Neural cell (in vitro differentiated cells): ENCODE data around the gene MYO1D. TPM values are rescaled to one million over a fixed set of nuclear protein-coding genes. Genes with fewer than 3 reads are reported as not detected.

Source experiments
- H2AFZ ChIP-seq: fragments of 200-600, 300-800 bp; sonication (generic), shearing (Covaris generic); 2 replicates; pipeline ENCODE4 v1.6.0; 2014; ENCODE audit warnings: low read depth, mild to moderate bottlenecking, antibody characterized with exemption, low read length, moderate library complexity
- H3F3A ChIP-seq: fragments of 200-600 bp; shearing (Covaris generic); 2 replicates; pipeline ENCODE4 v1.6.1; 2016; ENCODE audit warnings: mild to moderate bottlenecking, moderate library complexity, mixed read lengths, antibody characterized with exemption, low read length; ENCODE audit not compliant: insufficient read depth, poor library complexity, severe bottlenecking
- H3K27ac ChIP-seq: fragments of 200-600, 300-800 bp; sonication (generic), shearing (Covaris generic); 2 replicates; pipeline ENCODE4 v1.5.1; 2014; ENCODE audit warnings: mild to moderate bottlenecking, low read length, moderate library complexity
- H3K27me3 ChIP-seq: fragments of 300-800, 200-600 bp; sonication (generic), shearing (Covaris generic); 2 replicates; pipeline ENCODE4 v1.6.0; 2014; ENCODE audit warnings: mild to moderate bottlenecking, low read depth, low read length, moderate library complexity; ENCODE audit not compliant: insufficient read depth
- H3K36me3 ChIP-seq: fragments of 300-800, 200-600 bp; sonication (generic), shearing (Covaris generic); 2 replicates; pipeline ENCODE4 v1.5.1; 2014; ENCODE audit warnings: mild to moderate bottlenecking, antibody characterized with exemption, low read length, moderate library complexity; ENCODE audit not compliant: insufficient read depth
- H3K4me2 ChIP-seq: fragments of 300-800, 200-600 bp; sonication (generic), shearing (Covaris generic); 2 replicates; pipeline ENCODE4 v1.6.0; 2014; ENCODE audit warnings: mild to moderate bottlenecking, low read length
- H3K4me3 ChIP-seq: fragments of 300-800, 200-600 bp; sonication (generic), shearing (Covaris generic); 2 replicates; pipeline ENCODE4 v1.5.1; 2014; ENCODE audit warnings: mild to moderate bottlenecking, low read length, moderate library complexity
- H3K79me2 ChIP-seq: fragments of 200-600 bp; shearing (Covaris generic); replicated peaks from 2 replicates; pipeline ENCODE4 v1.6.0; 2014; ENCODE audit warnings: mild to moderate bottlenecking, low read length, moderate library complexity; ENCODE audit not compliant: insufficient read depth
- H3K9ac ChIP-seq: fragments of 300-800, 200-600 bp; sonication (generic), shearing (Covaris generic); 2 replicates; pipeline ENCODE4 v1.6.1; 2016; ENCODE audit warnings: mild to moderate bottlenecking, low read length, mixed read lengths
- H3K9me2 ChIP-seq: fragments of 200-600 bp; shearing (Covaris generic); 2 replicates; pipeline ENCODE4 v1.6.1; 2016; ENCODE audit warnings: mild to moderate bottlenecking, low read length, mixed read lengths; ENCODE audit not compliant: insufficient read depth
- H3K9me3 ChIP-seq: fragments of 200-600, 300-800 bp; sonication (generic), shearing (Covaris generic); 2 replicates; pipeline ENCODE4 v1.6.1; 2016; ENCODE audit warnings: mild to moderate bottlenecking, mixed run types, low read length, moderate library complexity, mixed read lengths
- H4K20me1 ChIP-seq: fragments of 200-600 bp; shearing (Covaris generic); 2 replicates; pipeline ENCODE4 v1.6.1; 2016; ENCODE audit warnings: mild to moderate bottlenecking, mixed run types; ENCODE audit not compliant: insufficient read depth
- EP300 ChIP-seq: fragments of 450-650 bp; conservative IDR thresholded peaks from 2 replicates; pipeline ENCODE4 v1.6.1; 2014; ENCODE audit warnings: antibody characterized with exemption, mild to moderate bottlenecking, moderate library complexity; ENCODE audit not compliant: poor library complexity, severe bottlenecking
- EZH2 ChIP-seq: fragments of 200-600, 300-800 bp; shearing (Covaris generic), sonication (generic); IDR thresholded peaks from 2 replicates; pipeline ENCODE4 v1.6.1; 2014; ENCODE audit warnings: antibody characterized with exemption, low read length, borderline replicate concordance, mild to moderate bottlenecking; ENCODE audit not compliant: insufficient read depth, poor library complexity, severe bottlenecking
- MXI1 ChIP-seq: fragments of 450-650 bp; conservative IDR thresholded peaks from 2 replicates; pipeline ENCODE4 v1.6.1; 2014; ENCODE audit warnings: antibody characterized with exemption, mild to moderate bottlenecking; ENCODE audit not compliant: poor library complexity, severe bottlenecking
- POLR2AphosphoS5 ChIP-seq: IDR thresholded peaks from 2 replicates; pipeline ENCODE4 v1.6.1; 2012
- RAD21 ChIP-seq: fragments of 450-650 bp; conservative IDR thresholded peaks from 2 replicates; pipeline ENCODE4 v1.6.1; 2014; ENCODE audit warnings: antibody characterized with exemption, mild to moderate bottlenecking, moderate library complexity
- SMC3 ChIP-seq: fragments of 450-650 bp; conservative IDR thresholded peaks from 2 replicates; pipeline ENCODE4 v1.6.1; 2014; ENCODE audit warnings: antibody characterized with exemption, mild to moderate bottlenecking, moderate library complexity; ENCODE audit not compliant: poor library complexity
- TAF1 ChIP-seq: IDR thresholded peaks from 2 replicates; pipeline ENCODE4 v1.6.1; 2012; ENCODE audit warnings: low read depth
- polyA plus RNA-seq: library from polyadenylated mRNA; depleted of rRNA; stranded (reverse); fragments of >200 nt; gene quantifications from 2 replicates; pipeline ENCODE4 v1.2.3, GENCODE V29; 2014
- TF ChIP-seq, protein P1 (sequence below): IDR thresholded peaks from 2 replicates; pipeline ENCODE4 v1.6.1; 2012; ENCODE audit warnings: borderline replicate concordance
- TF ChIP-seq, protein P2 (sequence below): fragments of 450-650 bp; IDR thresholded peaks from 2 replicates; pipeline ENCODE4 v1.5.1; 2014; ENCODE audit warnings: antibody characterized with exemption, mild to moderate bottlenecking, moderate library complexity; ENCODE audit not compliant: poor library complexity, severe bottlenecking

Gene MYO1D
- polyA plus RNA-seq, 1 donor from 2014 or later, result 10.7 TPM

DNA sequence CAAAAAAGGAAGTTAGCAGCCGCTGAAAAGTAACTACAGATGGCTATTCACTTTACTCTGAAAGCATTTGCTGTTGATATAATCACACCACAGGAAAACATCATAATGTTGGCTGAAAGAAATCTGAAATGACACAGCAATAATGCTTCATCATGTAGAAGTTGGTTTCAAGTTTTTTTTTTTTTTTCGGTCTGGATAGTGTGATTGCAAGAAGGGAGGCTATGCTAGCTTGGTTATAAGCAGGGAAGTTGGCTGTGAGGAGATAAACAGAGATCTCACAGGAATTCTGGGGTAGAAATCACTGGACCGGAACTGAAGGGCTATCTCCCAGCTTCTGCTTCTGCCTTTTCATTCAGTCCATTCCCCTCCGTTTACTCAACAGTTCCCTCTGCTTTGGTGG lies 57.9 kb downstream of the MYO1D start:
- H4K20me1 ChIP-seq, result no peaks in the 10 kb centered on the region
- H3K27ac ChIP-seq, result no peak overlapping the region
- no peaks in the 10 kb centered on the region for H3K9me3 ChIP-seq
- no peaks in the 10 kb centered on the region for H3K79me2 ChIP-seq
- no peaks in the 10 kb centered on the region for H3K9me2 ChIP-seq
- H3K9ac ChIP-seq, result no peak overlapping the region
- H3K4me3 ChIP-seq, result no peak overlapping the region
- no peaks in the 10 kb centered on the region for H3K36me3 ChIP-seq
- H2AFZ ChIP-seq, result no peak overlapping the region
- no peak overlapping the region for H3K4me2 ChIP-seq
- TF ChIP-seq TAF1, result no peak
- TF ChIP-seq EZH2, result no peak
- TF ChIP-seq RAD21, result no peak
- TF ChIP-seq, protein P1, sequence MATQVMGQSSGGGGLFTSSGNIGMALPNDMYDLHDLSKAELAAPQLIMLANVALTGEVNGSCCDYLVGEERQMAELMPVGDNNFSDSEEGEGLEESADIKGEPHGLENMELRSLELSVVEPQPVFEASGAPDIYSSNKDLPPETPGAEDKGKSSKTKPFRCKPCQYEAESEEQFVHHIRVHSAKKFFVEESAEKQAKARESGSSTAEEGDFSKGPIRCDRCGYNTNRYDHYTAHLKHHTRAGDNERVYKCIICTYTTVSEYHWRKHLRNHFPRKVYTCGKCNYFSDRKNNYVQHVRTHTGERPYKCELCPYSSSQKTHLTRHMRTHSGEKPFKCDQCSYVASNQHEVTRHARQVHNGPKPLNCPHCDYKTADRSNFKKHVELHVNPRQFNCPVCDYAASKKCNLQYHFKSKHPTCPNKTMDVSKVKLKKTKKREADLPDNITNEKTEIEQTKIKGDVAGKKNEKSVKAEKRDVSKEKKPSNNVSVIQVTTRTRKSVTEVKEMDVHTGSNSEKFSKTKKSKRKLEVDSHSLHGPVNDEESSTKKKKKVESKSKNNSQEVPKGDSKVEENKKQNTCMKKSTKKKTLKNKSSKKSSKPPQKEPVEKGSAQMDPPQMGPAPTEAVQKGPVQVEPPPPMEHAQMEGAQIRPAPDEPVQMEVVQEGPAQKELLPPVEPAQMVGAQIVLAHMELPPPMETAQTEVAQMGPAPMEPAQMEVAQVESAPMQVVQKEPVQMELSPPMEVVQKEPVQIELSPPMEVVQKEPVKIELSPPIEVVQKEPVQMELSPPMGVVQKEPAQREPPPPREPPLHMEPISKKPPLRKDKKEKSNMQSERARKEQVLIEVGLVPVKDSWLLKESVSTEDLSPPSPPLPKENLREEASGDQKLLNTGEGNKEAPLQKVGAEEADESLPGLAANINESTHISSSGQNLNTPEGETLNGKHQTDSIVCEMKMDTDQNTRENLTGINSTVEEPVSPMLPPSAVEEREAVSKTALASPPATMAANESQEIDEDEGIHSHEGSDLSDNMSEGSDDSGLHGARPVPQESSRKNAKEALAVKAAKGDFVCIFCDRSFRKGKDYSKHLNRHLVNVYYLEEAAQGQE, result no peak
- TF ChIP-seq POLR2AphosphoS5, result no peak
- TF ChIP-seq SMC3, result no peak
- no peak for TF ChIP-seq EP300
- H3K27me3 ChIP-seq, result no peaks in the 10 kb centered on the region
- no peaks in the 10 kb centered on the region for H3F3A ChIP-seq

DNA sequence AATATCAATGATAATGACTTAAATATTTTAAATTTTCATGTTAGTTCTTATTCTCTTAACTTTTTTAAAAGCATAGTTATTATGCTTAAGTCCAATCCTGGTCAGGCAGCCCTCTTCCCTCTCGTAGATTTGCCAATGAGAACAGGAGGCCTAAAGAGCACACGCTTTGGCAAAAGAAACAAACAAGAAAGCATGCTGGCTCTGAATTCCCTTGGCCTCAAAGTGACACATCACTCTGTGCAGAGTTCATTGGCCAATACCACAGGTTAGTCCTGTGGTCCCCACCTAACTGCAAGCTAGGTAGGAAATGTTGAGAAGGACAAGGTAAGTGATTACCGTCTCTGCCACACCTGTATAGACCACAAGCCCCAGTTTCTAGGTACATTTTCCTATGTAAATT lies 61.5 kb downstream of the MYO1D start:
- H3K9me2 ChIP-seq, result no peaks in the 10 kb centered on the region
- no peak overlapping the region for H3K4me2 ChIP-seq
- no peaks in the 10 kb centered on the region for H3K9me3 ChIP-seq
- H3K27me3 ChIP-seq, result no peaks in the 10 kb centered on the region
- no peak overlapping the region for H2AFZ ChIP-seq
- H3K4me3 ChIP-seq, result no peak overlapping the region
- H3K36me3 ChIP-seq, result no peaks in the 10 kb centered on the region
- no peaks in the 10 kb centered on the region for H4K20me1 ChIP-seq
- no peak overlapping the region for H3K9ac ChIP-seq
- no peak overlapping the region for H3K27ac ChIP-seq
- H3F3A ChIP-seq, result no peaks in the 10 kb centered on the region
- no peaks in the 10 kb centered on the region for H3K79me2 ChIP-seq
- TF ChIP-seq TAF1 (no peak), EZH2 (no peak), POLR2AphosphoS5 (no peak), EP300 (no peak), RAD21 (no peak), SMC3 (no peak), MXI1 (no peak)
- TF ChIP-seq, protein P1, result no peak
- TF ChIP-seq, protein P2, sequence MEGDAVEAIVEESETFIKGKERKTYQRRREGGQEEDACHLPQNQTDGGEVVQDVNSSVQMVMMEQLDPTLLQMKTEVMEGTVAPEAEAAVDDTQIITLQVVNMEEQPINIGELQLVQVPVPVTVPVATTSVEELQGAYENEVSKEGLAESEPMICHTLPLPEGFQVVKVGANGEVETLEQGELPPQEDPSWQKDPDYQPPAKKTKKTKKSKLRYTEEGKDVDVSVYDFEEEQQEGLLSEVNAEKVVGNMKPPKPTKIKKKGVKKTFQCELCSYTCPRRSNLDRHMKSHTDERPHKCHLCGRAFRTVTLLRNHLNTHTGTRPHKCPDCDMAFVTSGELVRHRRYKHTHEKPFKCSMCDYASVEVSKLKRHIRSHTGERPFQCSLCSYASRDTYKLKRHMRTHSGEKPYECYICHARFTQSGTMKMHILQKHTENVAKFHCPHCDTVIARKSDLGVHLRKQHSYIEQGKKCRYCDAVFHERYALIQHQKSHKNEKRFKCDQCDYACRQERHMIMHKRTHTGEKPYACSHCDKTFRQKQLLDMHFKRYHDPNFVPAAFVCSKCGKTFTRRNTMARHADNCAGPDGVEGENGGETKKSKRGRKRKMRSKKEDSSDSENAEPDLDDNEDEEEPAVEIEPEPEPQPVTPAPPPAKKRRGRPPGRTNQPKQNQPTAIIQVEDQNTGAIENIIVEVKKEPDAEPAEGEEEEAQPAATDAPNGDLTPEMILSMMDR, result no peak
